LHCN-M2 (cell line): ENCODE measurements around the gene MRPL48. TPM values are rescaled to one million over a fixed set of nuclear protein-coding genes. Genes with fewer than 3 reads are reported as not detected.
"Not testable (repeated sequence)": the region's sequence is repeated elsewhere in the genome, so short reads cannot be mapped to it uniquely, and the experiment has no call there.

Experiments
- DNase-seq: peaks from one replicate; pipeline ENCODE4 v3.0.0-alpha.2; 2012; ENCODE audit warnings: low read depth
- polyA plus RNA-seq: library from polyadenylated mRNA; unstranded; fragments of >200 nt; gene quantifications from one replicate; pipeline ENCODE4 v1.2.1, GENCODE V29; 2012; ENCODE audit warnings: missing spikeins
- total RNA-seq: library from RNA; depleted of rRNA; stranded (reverse); fragments of >200 nt; gene quantifications from 2 replicates; pipeline ENCODE4 v1.2.3, GENCODE V29; 2014; rRNA removed

MRPL48 gene
- total RNA-seq = 14.8 and 27.3 TPM in 2 replicates
- polyA plus RNA-seq = 49.5 TPM

GRCh38 chr11:73787643-73788558 is at the start of gene MRPL48:
TSS of gene MRPL48 (plus strand) at chr11:73787874. CDS start at chr11:73787972, 98 bp downstream.
- DNase-seq = peak; percentile 95

- no peak for DNase-seq
These were observed 44.6 kb upstream of the MRPL48 start for GRCh38 chr11:73743045-73743444.

- DNase-seq = no peak
These were observed 41.0 kb upstream of the MRPL48 start for GRCh38 chr11:73746701-73747100.

- DNase-seq = no peak
These were observed 39.9 kb upstream of the MRPL48 start for GRCh38 chr11:73747762-73748161.

- no peak for DNase-seq
These were observed 39.4 kb upstream of the MRPL48 start for GRCh38 chr11:73748300-73748699.

GRCh38 chr11:73749118-73749517 is 38.6 kb upstream of the MRPL48 start:
- DNase-seq = peak; percentile 9

GRCh38 chr11:73750228-73750627 is 37.4 kb upstream of the MRPL48 start:
- DNase-seq = no peak

- DNase-seq = not testable (repeated sequence)
These were observed 36.8 kb upstream of the MRPL48 start for GRCh38 chr11:73750862-73751261.

GRCh38 chr11:73752216-73752867 is 35.3 kb upstream of the MRPL48 start:
- DNase-seq = peak; percentile 7

GRCh38 chr11:73752903-73753302 is 34.8 kb upstream of the MRPL48 start:
- DNase-seq = no peak

GRCh38 chr11:73753938-73754337 is 33.7 kb upstream of the MRPL48 start:
- DNase-seq = no peak

- DNase-seq = no peak
These were observed 32.0 kb upstream of the MRPL48 start for GRCh38 chr11:73755670-73756069.

- DNase-seq = no peak
These were observed 30.1 kb upstream of the MRPL48 start for GRCh38 chr11:73757598-73757997.

- no peak for DNase-seq
These were observed 29.2 kb upstream of the MRPL48 start for GRCh38 chr11:73758451-73758850.

GRCh38 chr11:73759610-73760134 is 28.0 kb upstream of the MRPL48 start:
- DNase-seq = peak; percentile 49

- peak; percentile 28 for DNase-seq
These were observed 27.5 kb upstream of the MRPL48 start for GRCh38 chr11:73760135-73760678.

- DNase-seq = peak; percentile 99
These were observed 26.8 kb upstream of the MRPL48 start, which contains the start of gene RAB6A for GRCh38 chr11:73760679-73761402. TSS of gene RAB6A (minus strand) at chr11:73761074. CDS start at chr11:73760635, 439 bp downstream.

GRCh38 chr11:73761403-73761945 is 26.2 kb upstream of the MRPL48 start:
- no peak for DNase-seq

- DNase-seq = no peak
These were observed 24.9 kb upstream of the MRPL48 start for GRCh38 chr11:73762732-73763131.

- DNase-seq = no peak
These were observed 20.9 kb upstream of the MRPL48 start for GRCh38 chr11:73766763-73767162.

- not testable (repeated sequence) for DNase-seq
These were observed 16.9 kb upstream of the MRPL48 start for GRCh38 chr11:73770811-73771210.
